IPS-18a (cell line): ENCODE data around the gene DMBT1.

Source experiments
- H3K27ac ChIP-seq: one replicate; pipeline ENCODE4 v1.5.1; 2013; ENCODE audit warnings: low read length
- H3K27me3 ChIP-seq: one replicate; pipeline ENCODE4 v1.6.1; 2013; ENCODE audit warnings: mild to moderate bottlenecking, low read length; ENCODE audit not compliant: control insufficient read depth, insufficient read depth
- H3K36me3 ChIP-seq: one replicate; pipeline ENCODE4 v1.6.1; 2013; ENCODE audit warnings: low read depth, low read length; ENCODE audit not compliant: control insufficient read depth
- H3K4me1 ChIP-seq: one replicate; pipeline ENCODE4 v1.6.1; 2013; ENCODE audit warnings: low read depth, low read length; ENCODE audit not compliant: control insufficient read depth
- H3K4me3 ChIP-seq: one replicate; pipeline ENCODE4 v1.5.1; 2013; ENCODE audit warnings: low read length
- H3K9ac ChIP-seq: one replicate; pipeline ENCODE4 v1.6.1; 2013; ENCODE audit warnings: mild to moderate bottlenecking, low read length, moderate library complexity
- H3K9me3 ChIP-seq: one replicate; pipeline ENCODE4 v1.6.1; 2013; ENCODE audit warnings: low read depth, low read length; ENCODE audit not compliant: control insufficient read depth

DMBT1 gene

GRCh38 chr10:122637376-122637775, 76.8 kb downstream of the DMBT1 start:
- H3K9me3 ChIP-seq: no peaks in the 10 kb centered on the region
- no peaks in the 10 kb centered on the region for H3K36me3 ChIP-seq
- no peak overlapping the region for H3K27ac ChIP-seq
- H3K4me3 ChIP-seq: no peak overlapping the region
- H3K9ac ChIP-seq: no peak overlapping the region
- H3K4me1 ChIP-seq: no peaks in the 10 kb centered on the region
- H3K27me3 ChIP-seq: no peaks in the 10 kb centered on the region

GRCh38 chr10:122638106-122638505, 77.6 kb downstream of the DMBT1 start:
- H3K4me1 ChIP-seq: no peaks in the 10 kb centered on the region
- H3K27me3 ChIP-seq: no peaks in the 10 kb centered on the region
- no peaks in the 10 kb centered on the region for H3K9me3 ChIP-seq
- no peak overlapping the region for H3K4me3 ChIP-seq
- no peak overlapping the region for H3K27ac ChIP-seq
- no peak overlapping the region for H3K9ac ChIP-seq
- H3K36me3 ChIP-seq: no peaks in the 10 kb centered on the region

- no peaks in the 10 kb centered on the region for H3K9me3 ChIP-seq
- H3K4me3 ChIP-seq: no peak overlapping the region
- H3K36me3 ChIP-seq: no peaks in the 10 kb centered on the region
- no peak overlapping the region for H3K9ac ChIP-seq
- H3K27me3 ChIP-seq: no peaks in the 10 kb centered on the region
- H3K4me1 ChIP-seq: no peaks in the 10 kb centered on the region
- H3K27ac ChIP-seq: no peak overlapping the region
Measured at GRCh38 chr10:122639801-122640200, 79.2 kb downstream of the DMBT1 start.

- Histone ChIP-seq H3K4me1 (no peaks in the 10 kb centered on the region), H3K36me3 (no peaks in the 10 kb centered on the region), H3K9ac (no peak overlapping the region), H3K4me3 (no peak overlapping the region), H3K27me3 (no peaks in the 10 kb centered on the region), H3K9me3 (no peaks in the 10 kb centered on the region), H3K27ac (no peak overlapping the region)
Measured at GRCh38 chr10:122640921-122641320, 80.4 kb downstream of the DMBT1 start.

DNA sequence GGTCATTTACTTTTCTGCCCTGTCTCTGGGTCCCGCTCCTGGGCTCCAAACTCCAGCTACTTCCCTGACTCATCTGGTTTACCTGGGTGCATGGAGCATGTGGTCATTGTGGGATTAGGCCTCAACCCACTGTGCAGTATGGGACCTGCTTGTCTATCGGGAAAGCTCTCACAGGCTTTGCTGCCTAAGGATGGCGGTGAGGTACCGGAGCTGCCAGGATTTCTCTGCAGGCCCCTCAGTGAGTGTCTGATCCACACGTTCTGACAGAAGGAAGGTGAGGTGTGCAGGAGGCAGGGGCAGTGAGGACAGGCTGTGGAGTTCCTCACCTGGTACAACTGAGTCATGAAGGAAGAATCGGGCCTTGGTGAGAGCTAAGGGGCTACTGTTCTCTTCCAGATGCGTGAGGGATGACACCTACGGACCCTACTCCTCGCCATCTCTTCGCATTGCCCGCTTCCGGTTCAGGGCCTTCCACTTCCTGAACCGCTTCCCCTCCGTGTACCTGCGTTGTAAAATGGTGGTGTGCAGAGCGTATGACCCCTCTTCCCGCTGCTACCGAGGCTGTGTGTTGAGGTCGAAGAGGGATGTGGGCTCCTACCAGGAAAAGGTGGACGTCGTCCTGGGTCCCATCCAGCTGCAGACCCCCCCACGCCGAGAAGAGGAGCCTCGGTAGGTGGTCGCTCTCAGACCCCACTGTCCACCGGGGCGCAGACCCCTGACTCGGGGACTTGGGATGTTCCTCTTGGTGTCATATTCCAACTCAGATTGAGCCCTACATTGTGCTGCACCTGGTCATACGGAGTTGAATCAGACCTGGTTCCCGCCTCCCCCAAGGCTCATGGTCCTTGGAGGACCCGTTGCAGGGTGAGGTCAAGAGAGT, 82.4 kb downstream of the DMBT1 start:
- no peak overlapping the region for H3K27ac ChIP-seq
- H3K9ac ChIP-seq: no peak overlapping the region
- H3K27me3 ChIP-seq: no peaks in the 10 kb centered on the region
- no peaks in the 10 kb centered on the region for H3K4me1 ChIP-seq
- no peak overlapping the region for H3K4me3 ChIP-seq
- no peaks in the 10 kb centered on the region for H3K9me3 ChIP-seq
- no peaks in the 10 kb centered on the region for H3K36me3 ChIP-seq

DNA sequence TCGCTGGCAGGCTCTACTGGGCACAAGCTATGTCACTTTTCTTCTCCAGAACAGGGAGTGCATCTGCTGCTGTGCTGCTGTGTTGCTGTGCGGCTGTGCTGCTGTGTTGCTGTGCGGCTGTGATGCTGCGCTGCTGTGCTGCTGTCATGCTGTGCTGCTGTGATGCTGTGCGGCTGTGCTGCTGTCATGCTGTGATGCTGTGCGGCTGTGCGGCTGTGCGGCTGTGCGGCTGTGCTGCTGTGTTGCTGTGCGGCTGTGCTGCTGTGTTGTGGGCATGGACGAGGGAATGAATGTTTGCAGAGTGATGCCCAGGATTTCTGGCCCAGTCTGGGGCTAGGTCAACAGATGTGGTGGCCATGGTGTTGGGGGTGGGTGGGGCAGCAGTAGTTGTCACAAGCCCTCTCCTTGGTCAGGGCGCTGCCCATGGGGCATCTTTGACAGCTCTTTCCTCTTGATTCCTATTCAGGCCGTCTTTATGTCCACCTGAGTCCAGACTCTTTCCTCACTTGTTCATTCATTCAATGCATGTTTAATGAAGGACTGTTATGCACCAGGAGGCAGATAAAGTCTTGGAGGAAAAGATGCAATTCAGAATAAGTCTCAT, 83.5 kb downstream of the DMBT1 start:
- Histone ChIP-seq H3K9ac (no peak overlapping the region), H3K36me3 (no peaks in the 10 kb centered on the region), H3K27ac (no peak overlapping the region), H3K9me3 (no peaks in the 10 kb centered on the region), H3K4me3 (no peak overlapping the region), H3K27me3 (no peaks in the 10 kb centered on the region), H3K4me1 (no peaks in the 10 kb centered on the region)

GRCh38 chr10:122646511-122647382, 86.2 kb downstream of the DMBT1 start:
- Histone ChIP-seq H3K27ac (no peak overlapping the region), H3K4me1 (no peaks in the 10 kb centered on the region), H3K27me3 (no peaks in the 10 kb centered on the region), H3K36me3 (no peaks in the 10 kb centered on the region), H3K9ac (no peak overlapping the region), H3K9me3 (no peaks in the 10 kb centered on the region), H3K4me3 (no peak overlapping the region)

GRCh38 chr10:122647383-122647968, 86.9 kb downstream of the DMBT1 start:
- Histone ChIP-seq H3K9ac (no peak overlapping the region), H3K27ac (no peak overlapping the region), H3K9me3 (no peaks in the 10 kb centered on the region), H3K4me1 (no peaks in the 10 kb centered on the region), H3K4me3 (no peak overlapping the region), H3K27me3 (no peaks in the 10 kb centered on the region), H3K36me3 (no peaks in the 10 kb centered on the region)

- Histone ChIP-seq H3K4me3 (no peak overlapping the region), H3K36me3 (no peaks in the 10 kb centered on the region), H3K9ac (no peak overlapping the region), H3K9me3 (no peaks in the 10 kb centered on the region), H3K27ac (no peak overlapping the region), H3K27me3 (no peaks in the 10 kb centered on the region), H3K4me1 (no peaks in the 10 kb centered on the region)
Measured at GRCh38 chr10:122648599-122649428, 88.3 kb downstream of the DMBT1 start.

DNA sequence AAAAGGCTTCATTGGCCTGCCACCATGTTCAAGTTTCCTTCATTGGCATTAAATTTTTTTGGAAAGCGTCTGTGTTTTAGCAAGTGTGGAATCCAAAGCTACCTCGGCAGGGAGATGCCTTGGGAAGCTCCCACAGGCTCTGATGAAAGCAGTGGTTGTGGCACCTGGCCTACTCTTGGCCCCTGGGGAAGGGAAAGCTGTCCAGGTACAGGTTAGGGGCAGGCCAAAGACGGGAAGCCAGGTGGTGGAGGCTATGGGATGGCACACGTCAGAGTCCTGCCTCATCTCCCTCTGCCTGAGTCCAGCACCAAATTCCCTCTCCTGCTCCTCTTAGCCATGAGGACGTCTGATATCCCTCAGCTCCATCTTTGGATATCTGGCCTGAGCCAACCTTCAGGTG, 89.3 kb downstream of the DMBT1 start:
- no peaks in the 10 kb centered on the region for H3K27me3 ChIP-seq
- no peaks in the 10 kb centered on the region for H3K36me3 ChIP-seq
- no peak overlapping the region for H3K9ac ChIP-seq
- no peak overlapping the region for H3K27ac ChIP-seq
- no peaks in the 10 kb centered on the region for H3K9me3 ChIP-seq
- no peaks in the 10 kb centered on the region for H3K4me1 ChIP-seq
- H3K4me3 ChIP-seq: no peak overlapping the region
